Lung (tissue), 12 donors: Measurements from ENCODE around the gene CHD6. TPM values are rescaled to one million over a fixed set of nuclear protein-coding genes. Genes with fewer than 3 reads are reported as not detected.

Source experiments
- ATAC-seq: fragments of 200-7000 bp; cut with Tn5 transposase; one replicate; pipeline ENCODE4 v1.9.1; 2020; ENCODE audit warnings: moderate number of reproducible peaks; ENCODE audit not compliant: insufficient read depth, low FRiP score
- DNase-seq, 3 donors: peaks; one replicate each; pipeline ENCODE4 v3.0.0-alpha.2; 2013 to 2017
- H3K27ac ChIP-seq, 2 donors: one replicate each; pipeline ENCODE4 v1.5.1; 2013; ENCODE audit warnings: mild to moderate bottlenecking in 2 of 2, moderate library complexity in 2 of 2, control low read depth in 1 of 2, inconsistent platforms in 1 of 2, low read depth in 1 of 2, low read length in 1 of 2
- H3K27me3 ChIP-seq, 3 donors: one replicate each; pipeline ENCODE4 v1.5.1; 2013; ENCODE audit warnings: low read length in 2 of 3; ENCODE audit not compliant: control insufficient read depth in 3 of 3, insufficient read depth in 3 of 3
- H3K36me3 ChIP-seq, 4 donors: one replicate each; pipeline ENCODE4 v1.5.1; 2013; ENCODE audit warnings: low read length in 4 of 4, mild to moderate bottlenecking in 1 of 4, moderate library complexity in 1 of 4; ENCODE audit not compliant: control insufficient read depth in 4 of 4, insufficient read depth in 4 of 4
- H3K4me1 ChIP-seq, 5 donors: one replicate each; pipeline ENCODE4 v1.5.1; 2013; ENCODE audit warnings: low read length in 5 of 5, mild to moderate bottlenecking in 2 of 5, moderate library complexity in 1 of 5; ENCODE audit not compliant: control insufficient read depth in 5 of 5, insufficient read depth in 5 of 5
- H3K4me3 ChIP-seq: one replicate; pipeline ENCODE4 v1.5.1; 2013; ENCODE audit warnings: mild to moderate bottlenecking, control low read depth, moderate library complexity
- H3K9ac ChIP-seq, 2 donors: one replicate each; pipeline ENCODE4 v1.5.1; 2013; ENCODE audit warnings: low read length in 2 of 2, control low read depth in 1 of 2; ENCODE audit not compliant: insufficient read depth in 1 of 2
- H3K9me3 ChIP-seq, 4 donors: one replicate each; pipeline ENCODE4 v1.5.1; 2013; ENCODE audit warnings: low read length in 3 of 4, mild to moderate bottlenecking in 1 of 4, moderate library complexity in 1 of 4; ENCODE audit not compliant: control insufficient read depth in 4 of 4, insufficient read depth in 3 of 4
- WGBS, 2 donors: extraction: QIAGEN DNeasy Blood & Tissue Kit; methylation state at CpG; one replicate each; pipeline ENCODE4 v1.1.7; 2013; 5-methylcytosine and 5-hydroxymethylcytosine counted together
- polyA plus RNA-seq, 2 donors: library from polyadenylated mRNA; stranded (reverse); fragments of 200-250 nt; gene quantifications; one replicate each; pipeline ENCODE4 v1.2.1, GENCODE V29; 2013
- total RNA-seq, 2 donors: library from RNA; depleted of rRNA in 1 of 2; stranded (reverse); fragments of >200 nt in 1 of 2; gene quantifications; one replicate each; pipeline ENCODE4 v1.2.1, GENCODE V29; 2014 to 2021
- TF ChIP-seq, protein P1 (sequence below): IDR thresholded peaks from 2 replicates; pipeline ENCODE4 v1.5.1; 2012; ENCODE audit warnings: mild to moderate bottlenecking; ENCODE audit errors: control extremely low read depth, extremely low read depth
- donor health status: control.
- donor health status: control.
- donor health status: Bipolar disorder and iron deficiency.
- donor health status: healthy.
- donor health status: DM: yes; HTN: yes; CAD: no.

CHD6 gene
- total and polyA plus RNA-seq, 4 donors = 5.0 to 95.3 (median 21.0) TPM

DNA sequence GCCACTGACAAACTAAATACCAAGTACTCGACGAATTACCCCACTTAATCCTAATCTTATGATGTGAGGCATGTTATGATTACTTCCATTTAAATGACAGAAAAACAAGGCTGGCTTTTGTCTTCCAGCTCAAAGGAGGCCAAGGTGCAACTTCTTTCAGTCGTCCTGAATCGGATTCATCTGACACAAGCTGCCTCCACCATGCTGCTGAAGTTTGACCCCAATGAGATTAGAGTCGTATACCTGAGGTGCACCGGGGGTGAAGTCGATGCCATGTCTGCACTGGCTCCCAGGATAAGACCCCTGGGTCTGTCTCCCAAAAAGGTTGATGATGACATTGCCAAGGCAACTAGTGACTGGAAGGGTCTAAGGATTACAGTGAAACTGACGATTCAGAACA, 71.0 kb downstream of the CHD6 start:
- no peaks in the 10 kb centered on the region for H3K27me3 ChIP-seq
- TF ChIP-seq, protein P1, sequence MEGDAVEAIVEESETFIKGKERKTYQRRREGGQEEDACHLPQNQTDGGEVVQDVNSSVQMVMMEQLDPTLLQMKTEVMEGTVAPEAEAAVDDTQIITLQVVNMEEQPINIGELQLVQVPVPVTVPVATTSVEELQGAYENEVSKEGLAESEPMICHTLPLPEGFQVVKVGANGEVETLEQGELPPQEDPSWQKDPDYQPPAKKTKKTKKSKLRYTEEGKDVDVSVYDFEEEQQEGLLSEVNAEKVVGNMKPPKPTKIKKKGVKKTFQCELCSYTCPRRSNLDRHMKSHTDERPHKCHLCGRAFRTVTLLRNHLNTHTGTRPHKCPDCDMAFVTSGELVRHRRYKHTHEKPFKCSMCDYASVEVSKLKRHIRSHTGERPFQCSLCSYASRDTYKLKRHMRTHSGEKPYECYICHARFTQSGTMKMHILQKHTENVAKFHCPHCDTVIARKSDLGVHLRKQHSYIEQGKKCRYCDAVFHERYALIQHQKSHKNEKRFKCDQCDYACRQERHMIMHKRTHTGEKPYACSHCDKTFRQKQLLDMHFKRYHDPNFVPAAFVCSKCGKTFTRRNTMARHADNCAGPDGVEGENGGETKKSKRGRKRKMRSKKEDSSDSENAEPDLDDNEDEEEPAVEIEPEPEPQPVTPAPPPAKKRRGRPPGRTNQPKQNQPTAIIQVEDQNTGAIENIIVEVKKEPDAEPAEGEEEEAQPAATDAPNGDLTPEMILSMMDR = no peak
- peaks cover 0 to 3% (median 0%) of the 10 kb centered on the region in 4 donors for H3K9me3 ChIP-seq
- WGBS, 2 donors = 93 to 95% methylated on average over 8 of the region's 8 CpGs
- H3K36me3 ChIP-seq = peaks cover 0 to 6% (median 2%) of the 10 kb centered on the region in 4 donors
- no peak overlapping the region for H3K27ac ChIP-seq
- H3K9ac ChIP-seq = no peak overlapping the region
- no peaks in the 10 kb centered on the region for H3K4me1 ChIP-seq
- ATAC-seq (no peak), DNase-seq (no peak)
- no peak overlapping the region for H3K4me3 ChIP-seq

DNA sequence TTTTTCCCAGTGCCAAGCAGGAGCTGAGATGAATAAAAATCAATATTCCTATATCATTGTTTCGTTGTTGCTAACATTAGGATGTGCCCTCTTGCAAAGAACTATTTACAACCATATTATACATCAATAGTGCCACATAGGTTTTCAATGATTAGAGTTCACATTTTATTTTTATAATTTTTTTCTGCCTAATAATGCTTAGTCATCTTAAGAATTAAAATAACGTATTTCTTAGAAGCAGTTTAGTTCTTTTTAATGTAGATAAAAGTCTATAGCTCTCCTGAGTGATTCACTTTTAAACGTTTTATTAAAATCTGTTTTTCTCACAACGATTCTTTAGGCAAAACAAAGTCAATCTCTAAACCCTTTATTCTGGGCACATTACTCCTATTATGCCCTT, 71.6 kb downstream of the CHD6 start:
- TF ChIP-seq, protein P1 = no peak
- H3K9ac ChIP-seq = no peak overlapping the region
- 95 to 98% methylated on average over 4 of the region's 4 CpGs for WGBS, 2 donors
- H3K9me3 ChIP-seq = peaks cover 0 to 3% (median 0%) of the 10 kb centered on the region in 4 donors
- H3K36me3 ChIP-seq = peaks cover 0 to 6% (median 2%) of the 10 kb centered on the region in 4 donors
- H3K4me3 ChIP-seq = no peak overlapping the region
- H3K27me3 ChIP-seq = no peaks in the 10 kb centered on the region
- H3K27ac ChIP-seq = no peak overlapping the region
- no peaks in the 10 kb centered on the region for H3K4me1 ChIP-seq
- DNase-seq (no peak), ATAC-seq (no peak)

DNA sequence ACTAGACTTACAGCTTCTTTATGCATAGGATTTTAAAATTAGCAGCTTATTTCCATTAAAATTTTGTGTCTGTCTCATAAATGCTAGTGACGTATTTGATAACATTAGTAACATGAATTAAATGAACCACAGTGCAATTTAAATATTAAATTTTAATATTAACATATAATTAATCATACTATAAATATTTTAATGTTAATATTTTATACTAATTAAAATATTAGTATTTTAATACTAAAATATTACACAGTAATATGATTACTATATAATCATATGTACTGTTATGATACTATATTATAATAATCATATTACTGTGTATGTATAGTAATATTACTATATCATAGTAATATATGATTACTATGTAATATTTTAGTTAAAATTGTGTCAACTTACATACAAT, 73.7 kb downstream of the CHD6 start:
- ATAC-seq = no peak

More for the DNA sequence above, 73.7 kb downstream of the CHD6 start:
- Histone ChIP-seq H3K27me3 (no peaks in the 10 kb centered on the region), H3K27ac (no peak overlapping the region), H3K4me1 (no peaks in the 10 kb centered on the region), H3K9ac (no peak overlapping the region), H3K36me3 (peaks cover 0 to 6% (median 0%) of the 10 kb centered on the region in 4 donors), H3K9me3 (no peaks in the 10 kb centered on the region), H3K4me3 (no peak overlapping the region)
- WGBS, 2 donors = 95 to 96% methylated on average over 1 of the region's 1 CpG
- no peak for DNase-seq
- TF ChIP-seq, protein P1 = no peak
